Measurements from ENCODE around the gene LOXL1. TPM values are rescaled to one million over a fixed set of nuclear protein-coding genes. Genes with fewer than 3 reads are reported as not detected.
"Not testable (repeated sequence)": the region's sequence is repeated elsewhere in the genome, so short reads cannot be mapped to it uniquely, and the experiment has no call there.

The LOXL1 gene
- total RNA-seq, 4 donors from 2014 or later = 22.9 to 63.0 (median 34.5) TPM

GRCh38 chr15:73969151-73969759 is 43.0 kb downstream of the LOXL1 start:
- peaks cover 0 to 22% (median 0%) of the 10 kb centered on the region in 3 donors for H3K4me1 ChIP-seq
- no peaks in the 10 kb centered on the region for H3K36me3 ChIP-seq
- H3K27ac ChIP-seq = no peak overlapping the region
- no peak for ATAC-seq
- WGBS, 2 donors (ENCODE audit: low coverage in 1 of 2) = 63 to 83% methylated on average over 2 of the region's 6 CpGs
- no peak overlapping the region for H3K4me3 ChIP-seq
- no peaks in the 10 kb centered on the region for H3K27me3 ChIP-seq
- H3K9me3 ChIP-seq = no peaks in the 10 kb centered on the region
- TF ChIP-seq, protein P1, sequence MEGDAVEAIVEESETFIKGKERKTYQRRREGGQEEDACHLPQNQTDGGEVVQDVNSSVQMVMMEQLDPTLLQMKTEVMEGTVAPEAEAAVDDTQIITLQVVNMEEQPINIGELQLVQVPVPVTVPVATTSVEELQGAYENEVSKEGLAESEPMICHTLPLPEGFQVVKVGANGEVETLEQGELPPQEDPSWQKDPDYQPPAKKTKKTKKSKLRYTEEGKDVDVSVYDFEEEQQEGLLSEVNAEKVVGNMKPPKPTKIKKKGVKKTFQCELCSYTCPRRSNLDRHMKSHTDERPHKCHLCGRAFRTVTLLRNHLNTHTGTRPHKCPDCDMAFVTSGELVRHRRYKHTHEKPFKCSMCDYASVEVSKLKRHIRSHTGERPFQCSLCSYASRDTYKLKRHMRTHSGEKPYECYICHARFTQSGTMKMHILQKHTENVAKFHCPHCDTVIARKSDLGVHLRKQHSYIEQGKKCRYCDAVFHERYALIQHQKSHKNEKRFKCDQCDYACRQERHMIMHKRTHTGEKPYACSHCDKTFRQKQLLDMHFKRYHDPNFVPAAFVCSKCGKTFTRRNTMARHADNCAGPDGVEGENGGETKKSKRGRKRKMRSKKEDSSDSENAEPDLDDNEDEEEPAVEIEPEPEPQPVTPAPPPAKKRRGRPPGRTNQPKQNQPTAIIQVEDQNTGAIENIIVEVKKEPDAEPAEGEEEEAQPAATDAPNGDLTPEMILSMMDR (IDR thresholded peaks at IDR 0.05) = no peak
- TF ChIP-seq POLR2AphosphoS5 (IDR thresholded peaks at IDR 0.05) (no peak), EP300 (IDR thresholded peaks at IDR 0.05) (no peak), POLR2A (IDR thresholded peaks at IDR 0.05) (no peak)

GRCh38 chr15:73972984-73973682 is 46.9 kb downstream of the LOXL1 start:
- peak overlapping the region in 1 of 2 donors; percentile 28 for H3K4me3 ChIP-seq
- ATAC-seq = peak; percentile 87
- WGBS, 2 donors (ENCODE audit: low coverage in 1 of 2) = 0% methylated on average over 1 to 13 of the region's 26 CpGs
- H3K4me1 ChIP-seq = peaks cover 0 to 11% (median 0%) of the 10 kb centered on the region in 3 donors
- TF ChIP-seq POLR2A (IDR thresholded peaks at IDR 0.05) (no peak), EP300 (IDR thresholded peaks at IDR 0.05) (no peak), POLR2AphosphoS5 (IDR thresholded peaks at IDR 0.05) (no peak)
- TF ChIP-seq, protein P1 (IDR thresholded peaks at IDR 0.05) = peak; percentile 59 to 92 (median 90)
- no peaks in the 10 kb centered on the region for H3K9me3 ChIP-seq
- peaks cover 18% of the 10 kb centered on the region for H3K27me3 ChIP-seq
- H3K36me3 ChIP-seq = no peaks in the 10 kb centered on the region
- H3K27ac ChIP-seq = peak overlapping the region in 1 of 4 donors; percentile 14

DNA sequence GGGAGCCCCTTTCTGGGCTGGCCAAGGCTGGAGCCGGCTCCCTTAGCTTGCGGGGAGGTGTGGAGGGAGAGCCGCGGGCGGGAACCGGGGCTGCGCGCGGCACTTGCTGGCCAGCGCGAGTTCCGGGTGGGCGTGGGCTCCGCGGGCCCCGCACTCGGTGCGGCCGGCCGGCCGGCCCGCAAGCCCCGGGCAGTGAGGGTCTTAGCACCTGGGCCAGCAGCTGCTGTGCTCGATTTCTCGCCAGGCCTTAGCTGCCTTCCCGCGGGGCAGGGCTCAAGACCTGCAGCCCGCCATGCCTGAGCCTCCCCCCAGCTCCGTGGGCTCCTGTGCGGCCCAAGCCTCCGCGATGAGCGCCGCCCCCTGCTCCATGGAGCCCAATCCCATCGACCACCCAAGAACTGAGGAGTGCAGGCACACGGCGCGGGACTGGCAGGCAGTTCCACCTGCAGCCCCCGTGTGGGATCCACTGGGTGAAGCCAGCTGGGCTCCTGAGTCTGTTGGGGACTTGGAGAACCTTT is 47.5 kb downstream of the LOXL1 start:
- peaks cover 18% of the 10 kb centered on the region for H3K27me3 ChIP-seq
- peak overlapping the region in 1 of 4 donors; percentile 14 for H3K27ac ChIP-seq
- H3K9me3 ChIP-seq, H3K4me3 ChIP-seq, H3K36me3 ChIP-seq, ATAC-seq: not testable (repeated sequence)
- WGBS, 2 donors (ENCODE audit: low coverage in 1 of 2) = no CpG with 5 or more reads among the region's 39 CpGs
- peaks cover 0 to 11% (median 0%) of the 10 kb centered on the region in 3 donors for H3K4me1 ChIP-seq

DNA sequence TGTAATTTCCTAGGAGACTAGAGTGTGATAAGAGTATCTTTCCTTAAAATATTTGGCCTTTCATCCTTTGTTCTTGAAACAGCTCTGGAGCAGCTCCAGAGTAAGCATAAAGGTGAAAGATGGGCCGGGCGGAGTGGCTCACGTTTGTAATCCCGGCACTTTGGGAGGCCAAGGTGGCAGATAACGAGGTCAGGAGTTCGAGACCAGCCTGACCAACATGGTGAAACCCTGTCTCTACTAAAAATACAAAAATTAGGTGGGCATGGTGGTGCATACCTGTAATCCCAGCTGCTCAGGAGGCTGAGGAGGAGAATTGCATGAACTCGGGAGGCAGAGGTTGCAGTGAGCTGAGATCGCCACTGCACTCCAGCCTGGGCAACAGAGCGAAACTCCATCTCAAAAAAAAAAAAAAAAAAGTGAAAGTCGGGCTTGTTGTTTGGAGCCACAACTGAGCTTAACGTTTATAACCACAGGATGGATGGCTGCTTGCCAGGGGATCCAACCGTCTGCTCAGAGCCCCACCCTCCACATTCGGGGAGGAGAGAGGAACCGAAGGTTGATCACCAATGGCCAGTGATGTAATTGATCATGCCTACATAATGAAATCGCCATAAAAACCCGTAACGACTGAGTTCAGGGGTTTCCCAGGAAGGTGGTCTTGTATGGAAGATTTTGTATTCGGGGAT is 49.3 kb downstream of the LOXL1 start:
- not testable (repeated sequence) for H3K27ac ChIP-seq, H3K4me3 ChIP-seq, H3K36me3 ChIP-seq, H3K9me3 ChIP-seq, ATAC-seq
- 45 to 50% methylated on average over 10 to 17 of the region's 18 CpGs for WGBS, 2 donors (ENCODE audit: low coverage in 1 of 2)
- Histone ChIP-seq H3K27me3 (peaks cover 18% of the 10 kb centered on the region), H3K4me1 (peaks cover 0 to 11% (median 0%) of the 10 kb centered on the region in 3 donors)

GRCh38 chr15:73978896-73979295 is 52.6 kb downstream of the LOXL1 start:
- TF ChIP-seq POLR2A (IDR thresholded peaks at IDR 0.05) (no peak), EP300 (IDR thresholded peaks at IDR 0.05) (no peak), POLR2AphosphoS5 (IDR thresholded peaks at IDR 0.05) (no peak)
- TF ChIP-seq, protein P1 (IDR thresholded peaks at IDR 0.05) = no peak
- no peaks in the 10 kb centered on the region for H3K9me3 ChIP-seq
- peaks cover 18% of the 10 kb centered on the region for H3K27me3 ChIP-seq
- 82 to 100% methylated on average over 3 of the region's 3 CpGs for WGBS, 2 donors (ENCODE audit: low coverage in 1 of 2)
- no peak for ATAC-seq
- H3K4me1 ChIP-seq = peaks cover 4 to 27% (median 25%) of the 10 kb centered on the region in 3 donors
- H3K36me3 ChIP-seq = no peaks in the 10 kb centered on the region
- H3K27ac ChIP-seq = no peak overlapping the region
- H3K4me3 ChIP-seq = no peak overlapping the region
